Glomerular visceral epithelial cell (primary cell): ENCODE results near the gene GAL3ST3.
"Not testable (repeated sequence)": the region's sequence is repeated elsewhere in the genome, so short reads cannot be mapped to it uniquely, and the experiment has no call there.

Experiments
- DNase-seq: peaks from one replicate; pipeline ENCODE4 v3.0.0-alpha.2; 2016; ENCODE audit errors: extremely low spot score

GAL3ST3 gene

DNA sequence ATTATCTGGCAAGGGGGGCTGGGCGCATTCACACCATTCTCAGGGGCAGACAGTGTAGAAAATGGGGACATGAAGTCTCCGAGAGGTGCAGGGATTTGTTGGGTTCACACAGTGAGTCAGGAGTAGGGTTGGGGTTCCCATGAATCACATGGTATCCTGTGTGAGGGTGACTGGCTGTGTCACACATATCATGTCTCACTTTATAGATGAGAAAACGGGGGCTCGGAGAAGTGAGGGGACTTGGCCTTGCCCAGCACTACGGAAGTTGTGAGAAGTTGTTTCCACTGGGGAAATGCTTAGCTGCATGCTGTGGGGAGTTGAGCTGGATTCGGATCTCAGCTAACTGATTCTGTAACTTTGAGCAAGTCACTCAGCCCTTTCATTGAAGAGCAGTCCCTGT, 4.2 kb downstream of the GAL3ST3 start:
- no peak for DNase-seq

- DNase-seq: no peak
These were observed 5.7 kb downstream of the GAL3ST3 start for GRCh38 chr11:66042996-66043906.

DNA sequence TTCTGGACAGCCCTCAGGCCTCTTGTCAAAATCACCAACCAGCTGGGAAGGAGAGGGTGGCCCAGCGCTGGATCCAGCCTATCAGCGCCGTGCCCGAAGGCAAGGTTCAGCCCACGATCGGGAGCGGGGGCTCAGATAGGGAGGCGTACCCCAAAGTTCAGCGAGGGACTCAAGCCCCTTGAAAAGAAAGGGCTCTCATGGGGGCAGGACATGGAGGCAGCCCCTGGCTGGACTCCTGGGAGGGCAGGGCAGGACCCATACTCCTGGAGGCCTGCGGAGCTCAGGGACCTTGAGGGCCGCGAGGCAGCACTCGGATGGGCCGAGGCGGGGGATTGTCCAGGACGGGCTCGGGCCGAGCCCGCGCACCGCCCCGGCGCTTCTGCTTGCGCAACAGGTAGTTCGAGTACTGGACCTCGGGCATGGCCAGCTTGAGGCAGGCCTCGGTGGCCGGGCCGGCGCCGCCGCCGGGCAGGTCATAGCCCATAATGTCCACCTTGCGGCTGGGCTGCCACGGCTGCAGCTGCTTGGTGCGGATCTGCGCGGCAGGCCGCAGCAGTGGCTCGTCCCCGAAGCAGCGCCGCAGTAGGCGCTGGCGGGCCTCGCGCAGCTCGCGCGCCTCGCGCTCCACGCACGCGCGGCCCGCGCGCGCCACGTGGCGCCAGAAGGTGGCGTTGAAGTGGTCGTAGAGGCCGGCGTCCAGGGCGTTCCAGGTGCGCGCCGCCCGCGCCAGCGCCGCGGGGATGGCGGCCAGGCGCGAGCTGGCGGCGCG, 6.5 kb downstream of the GAL3ST3 start:
- DNase-seq: no peak

DNA sequence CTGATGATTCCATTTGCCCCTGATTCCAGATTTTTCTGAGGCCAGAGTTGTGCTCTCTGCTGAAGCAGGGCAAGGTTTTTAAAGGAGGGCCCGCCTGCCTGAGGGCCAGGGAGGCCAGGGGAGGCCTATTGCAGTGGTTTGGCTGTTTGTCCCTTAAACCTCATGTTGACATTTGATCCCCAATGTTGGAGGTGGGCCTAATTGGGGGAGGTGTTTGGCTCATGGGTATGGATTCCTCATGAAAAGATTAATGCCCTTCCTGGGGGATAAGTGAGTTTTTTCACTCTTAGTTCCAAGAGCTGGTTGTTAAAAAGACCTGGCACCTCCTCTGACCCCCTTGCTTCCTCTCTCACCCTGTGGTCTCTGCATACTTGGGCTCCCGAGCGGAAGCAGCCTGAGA, 9.2 kb downstream of the GAL3ST3 start:
- no peak for DNase-seq

GRCh38 chr11:66037327-66037726, 11.6 kb downstream of the GAL3ST3 start:
- no peak for DNase-seq

DNA sequence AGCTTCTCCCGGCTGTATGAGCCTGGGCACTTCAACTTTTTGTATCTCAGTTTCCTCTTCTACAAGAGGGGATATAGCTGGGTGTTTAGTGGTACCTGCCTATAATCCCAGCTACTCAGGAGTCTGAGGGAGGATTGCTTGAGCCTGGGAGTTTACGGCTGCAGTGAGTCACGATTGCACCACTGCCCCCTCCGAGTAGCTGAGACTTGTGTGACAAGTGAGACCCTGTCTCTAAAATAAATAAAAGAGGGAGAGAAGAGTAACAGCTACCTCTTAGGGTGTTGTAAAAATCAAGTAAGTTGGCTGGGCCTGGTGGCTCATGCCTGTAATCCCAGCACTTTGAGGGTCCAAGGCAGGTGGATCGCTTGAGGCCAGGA, 12.6 kb downstream of the GAL3ST3 start:
- no peak for DNase-seq

GRCh38 chr11:66035653-66036333, 13.2 kb downstream of the GAL3ST3 start:
- no peak for DNase-seq

GRCh38 chr11:66032957-66033735, 15.8 kb downstream of the GAL3ST3 start:
- DNase-seq: no peak

GRCh38 chr11:66026017-66026529, 22.9 kb downstream of the GAL3ST3 start, which contains the start of gene CATSPER1:
CATSPER1 (minus strand) TSS chr11:66026479; CDS start chr11:66026379, 100 bp downstream.
- DNase-seq: no peak

DNA sequence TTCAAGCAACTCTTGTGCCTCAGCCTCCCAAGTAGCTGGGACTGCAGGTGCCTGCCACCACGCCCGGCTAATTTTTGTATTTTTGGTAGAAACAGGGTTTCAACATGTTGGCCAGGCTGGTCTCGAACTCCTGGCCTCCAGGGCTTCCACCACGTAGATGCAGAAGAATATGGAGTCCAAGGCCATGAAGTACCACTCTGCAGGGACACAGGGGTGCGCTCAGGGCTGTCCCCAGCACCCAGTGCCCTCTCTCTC, 25.8 kb downstream of the GAL3ST3 start:
- not testable (repeated sequence) for DNase-seq

- DNase-seq: peak; percentile 67
These were observed 26.4 kb downstream of the GAL3ST3 start for GRCh38 chr11:66022401-66023185.

- peak; percentile 86 for DNase-seq
These were observed 28.2 kb downstream of the GAL3ST3 start for GRCh38 chr11:66020618-66021357.

- DNase-seq: no peak
These were observed 28.7 kb downstream of the GAL3ST3 start for GRCh38 chr11:66020212-66020611.

GRCh38 chr11:66017321-66017720, 31.6 kb downstream of the GAL3ST3 start:
- DNase-seq: no peak

GRCh38 chr11:66016793-66017177, 32.2 kb downstream of the GAL3ST3 start:
- no peak for DNase-seq

- no peak for DNase-seq
These were observed 32.8 kb downstream of the GAL3ST3 start for GRCh38 chr11:66015936-66016792.

DNA sequence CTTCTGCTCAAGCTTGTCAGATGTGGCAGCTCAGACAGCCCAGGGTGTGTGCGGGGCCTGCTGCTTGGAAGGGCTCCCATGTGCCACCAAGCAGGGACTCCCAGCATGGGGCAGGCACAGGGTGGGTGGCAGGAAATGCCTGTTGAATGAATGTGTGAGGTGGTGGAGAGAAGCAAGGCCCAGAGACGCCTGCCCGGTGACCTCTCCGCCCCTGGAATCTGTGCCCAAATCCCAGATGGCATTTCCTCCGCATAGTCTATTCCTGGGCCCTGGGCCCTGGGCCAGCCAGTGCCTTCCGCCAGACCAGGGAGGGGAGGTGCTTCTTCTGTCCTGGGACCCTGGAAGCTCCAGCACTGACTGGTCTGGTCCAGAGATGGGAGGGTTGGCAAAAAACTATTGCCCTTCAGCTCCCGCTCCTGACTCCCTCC, 33.5 kb downstream of the GAL3ST3 start:
- DNase-seq: peak; percentile 71

- DNase-seq: no peak
These were observed 34.0 kb downstream of the GAL3ST3 start for GRCh38 chr11:66014804-66015453.

GRCh38 chr11:66013762-66014100, 35.2 kb downstream of the GAL3ST3 start:
- DNase-seq: no peak
